Stimulated activated CD8-positive, alpha-beta memory T cell treated with anti-CD3 and anti-CD28 coated beads, Interleukin-12 subunit alpha, Interleukin-12 subunit beta, amount 100 ng/mL, for 24 hours (primary cell): ENCODE data around the gene ZBED3.

Experiments used
- DNase-seq: peaks from one replicate; pipeline ENCODE4 v3.0.0-alpha.2; 2020; ENCODE audit errors: extremely low read depth

The ZBED3 gene

GRCh38 chr5:77076961-77077828, 9.9 kb downstream of the ZBED3 start:
- DNase-seq = no peak

GRCh38 chr5:77074745-77075144, 12.3 kb downstream of the ZBED3 start:
- no peak for DNase-seq

- no peak for DNase-seq
Measured at GRCh38 chr5:77073667-77074066, 13.4 kb downstream of the ZBED3 start.

GRCh38 chr5:77066823-77067442, 20.2 kb downstream of the ZBED3 start:
- DNase-seq = no peak

GRCh38 chr5:77066184-77066583, 20.9 kb downstream of the ZBED3 start:
- DNase-seq = no peak

- no peak for DNase-seq
Measured at GRCh38 chr5:77065256-77065655, 21.8 kb downstream of the ZBED3 start.

GRCh38 chr5:77064040-77064439, 23.0 kb downstream of the ZBED3 start:
- DNase-seq = no peak

- no peak for DNase-seq
Measured at GRCh38 chr5:77046416-77047073, 40.5 kb downstream of the ZBED3 start.

GRCh38 chr5:77035950-77036349, 51.1 kb downstream of the ZBED3 start:
- DNase-seq = no peak

- DNase-seq = no peak
Measured at GRCh38 chr5:77033338-77033737, 53.7 kb downstream of the ZBED3 start.

- DNase-seq = no peak
Measured at GRCh38 chr5:77032635-77033034, 54.5 kb downstream of the ZBED3 start.

- no peak for DNase-seq
Measured at GRCh38 chr5:77031891-77032290, 55.2 kb downstream of the ZBED3 start.

GRCh38 chr5:77030097-77031071, 56.7 kb downstream of the ZBED3 start, which contains the start of gene AGGF1:
AGGF1 (plus strand) TSS chr5:77030404; CDS start chr5:77030767, 363 bp downstream.
- peak; percentile 84 for DNase-seq

GRCh38 chr5:77029376-77029885, 57.7 kb downstream of the ZBED3 start:
- DNase-seq = no peak

- DNase-seq = no peak
Measured at GRCh38 chr5:77028631-77029375, 58.3 kb downstream of the ZBED3 start.

- DNase-seq = no peak
Measured at GRCh38 chr5:77024490-77024889, 62.6 kb downstream of the ZBED3 start.

GRCh38 chr5:77022511-77023417, 64.3 kb downstream of the ZBED3 start:
- no peak for DNase-seq
